Stimulated activated CD8-positive, alpha-beta memory T cell treated with anti-CD3 and anti-CD28 coated beads, Interleukin-4, amount 100 ng/mL, for 24 hours (primary cell): ENCODE data around the gene LDHD.

ENCODE experiments used
- DNase-seq: peaks from one replicate; pipeline ENCODE4 v3.0.0-alpha.2; 2020; ENCODE audit warnings: low read depth

LDHD gene

DNA sequence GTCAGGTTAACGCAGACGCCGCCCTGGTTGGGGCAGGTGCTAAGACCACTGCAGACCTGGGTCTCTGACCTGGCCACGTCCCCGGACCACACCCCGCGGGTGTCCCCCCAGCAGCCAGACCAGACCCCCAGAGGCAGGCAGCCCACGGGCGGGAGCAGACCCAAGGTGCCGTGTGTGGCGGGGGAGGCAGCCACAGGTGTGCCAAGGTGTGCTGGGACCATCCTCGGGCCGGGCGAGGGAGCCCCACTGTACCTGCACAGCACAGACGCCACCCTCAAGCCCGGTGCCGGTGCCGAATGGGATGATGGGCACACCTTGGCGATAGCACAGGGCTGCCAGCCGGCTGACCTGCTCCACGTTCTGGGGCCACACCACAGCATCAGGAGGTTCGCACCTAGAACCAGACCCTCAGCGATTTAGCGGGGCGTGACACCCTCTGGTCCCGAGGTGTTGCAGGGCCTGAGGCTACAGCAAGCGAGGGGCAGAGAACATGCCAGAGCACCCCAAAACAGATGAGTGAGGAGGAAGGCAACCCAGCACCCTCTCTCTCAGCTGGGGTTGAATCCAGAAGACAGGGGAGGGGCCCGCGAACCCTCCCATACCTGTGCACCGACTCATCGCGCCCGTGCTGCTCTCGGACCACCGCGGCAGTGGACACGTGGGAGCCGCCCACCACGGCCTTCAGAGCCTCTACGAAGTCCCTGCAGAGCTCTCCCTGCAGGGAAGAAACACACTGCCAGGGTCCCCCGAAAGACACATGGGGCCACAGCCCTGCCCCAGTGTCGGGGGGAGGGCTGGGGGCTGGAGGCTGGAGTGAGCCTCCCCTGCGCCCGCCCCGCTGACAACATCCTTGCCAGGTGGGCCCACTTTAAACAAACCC, 1.4 kb downstream of the LDHD start:
- DNase-seq: no peak

DNA sequence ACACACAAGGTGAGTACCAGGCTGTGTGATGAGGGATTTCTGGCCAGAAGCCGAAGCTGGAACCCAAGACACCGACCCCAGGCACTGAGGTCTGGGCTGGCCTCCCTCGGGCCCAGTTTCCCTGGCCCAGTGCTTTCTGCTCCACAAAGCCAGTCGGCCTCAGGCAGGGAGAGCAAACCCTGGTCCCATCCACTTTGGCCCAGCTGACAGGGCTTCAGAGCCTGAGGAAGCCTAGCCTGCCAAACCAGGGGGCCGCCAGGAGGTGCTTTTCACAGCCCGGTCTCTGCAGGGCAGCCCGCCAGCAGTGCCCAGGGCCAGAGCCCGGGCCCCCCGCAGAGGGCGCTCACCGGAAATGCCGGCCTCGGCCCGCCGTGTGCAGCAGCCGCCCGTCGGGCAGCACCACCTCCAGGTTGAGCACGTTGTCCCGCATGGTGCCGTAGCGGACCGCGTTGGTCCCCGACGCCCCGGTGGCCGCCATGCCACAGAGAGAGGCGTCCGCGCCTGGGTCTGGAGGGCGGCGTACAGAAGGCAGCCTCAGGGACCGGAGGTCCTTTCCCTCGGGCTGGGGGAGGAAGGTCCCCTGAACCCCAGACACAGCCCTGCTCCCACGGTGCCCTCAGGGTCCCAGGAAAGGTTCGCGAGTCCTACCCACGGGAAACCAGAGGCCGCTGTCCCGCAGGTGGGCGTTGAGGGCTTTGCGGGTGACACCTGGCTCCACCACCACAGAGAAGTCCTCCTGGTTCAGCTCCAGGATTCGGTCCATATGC, 2.2 kb downstream of the LDHD start:
- DNase-seq: no peak

DNA sequence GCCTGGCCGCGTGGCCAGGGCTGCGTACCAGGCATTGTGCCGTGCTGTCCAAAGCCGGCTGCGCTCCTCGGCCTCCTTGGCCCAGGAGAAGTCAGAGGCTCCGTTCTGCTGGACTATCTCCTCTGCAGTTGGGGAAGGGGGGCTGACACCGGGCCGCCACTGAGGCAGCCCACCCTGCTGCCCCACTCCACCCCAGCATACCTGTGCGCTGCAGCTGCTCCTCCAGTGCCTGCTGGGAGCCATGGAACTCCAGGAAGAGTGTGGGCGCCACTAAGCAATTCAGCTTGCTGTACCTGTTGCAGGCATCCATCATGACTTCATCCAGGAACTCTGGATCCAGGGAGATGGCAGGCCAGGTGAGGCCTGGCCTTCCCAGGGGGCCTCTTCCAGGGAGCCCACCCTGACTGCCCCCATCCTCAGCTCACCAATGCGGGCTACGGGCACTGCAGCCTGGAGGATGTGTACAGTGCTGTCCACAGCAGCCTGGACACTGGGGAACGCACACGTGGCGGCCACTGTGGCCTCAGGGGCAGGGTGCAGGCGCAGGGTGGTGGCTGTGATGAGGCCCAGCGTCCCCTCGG, 2.9 kb downstream of the LDHD start:
- no peak for DNase-seq

DNA sequence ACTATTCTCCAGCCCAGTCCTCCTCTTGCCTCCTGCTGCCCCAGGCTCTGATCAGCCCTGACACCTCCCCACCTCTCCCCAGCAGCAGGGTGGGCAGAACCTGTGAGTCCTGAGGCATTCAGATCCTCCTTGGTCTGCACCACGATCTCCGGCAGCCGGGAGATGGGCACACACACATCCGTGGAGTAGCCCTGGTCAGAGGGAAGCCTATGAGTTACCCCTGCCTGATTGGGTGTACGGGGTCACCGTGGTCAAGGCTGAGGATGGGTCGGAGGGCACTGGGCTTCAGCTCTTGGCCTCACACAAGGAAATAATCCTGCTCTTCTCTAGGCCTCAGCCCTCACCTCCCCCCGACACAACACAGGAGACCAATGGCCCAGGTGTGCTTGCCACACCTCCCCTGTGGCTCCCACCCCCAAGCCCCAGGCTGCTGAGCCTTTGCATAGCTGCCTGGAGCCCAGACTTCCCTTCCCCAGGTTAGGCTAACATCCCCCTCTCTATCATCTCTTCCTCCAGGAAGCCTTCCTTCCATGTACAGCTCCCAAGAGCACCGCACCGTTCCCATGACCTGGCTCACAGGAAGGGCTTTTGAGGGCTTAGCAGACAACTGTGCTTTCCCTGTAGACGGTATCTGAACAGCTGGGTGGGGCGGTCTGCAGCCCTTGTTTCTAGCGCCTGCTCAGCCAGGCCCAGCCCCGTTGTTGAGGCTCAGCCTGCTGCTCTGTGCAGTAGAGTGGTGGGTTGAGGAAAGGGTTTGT, 3.7 kb downstream of the LDHD start:
- DNase-seq: no peak

DNA sequence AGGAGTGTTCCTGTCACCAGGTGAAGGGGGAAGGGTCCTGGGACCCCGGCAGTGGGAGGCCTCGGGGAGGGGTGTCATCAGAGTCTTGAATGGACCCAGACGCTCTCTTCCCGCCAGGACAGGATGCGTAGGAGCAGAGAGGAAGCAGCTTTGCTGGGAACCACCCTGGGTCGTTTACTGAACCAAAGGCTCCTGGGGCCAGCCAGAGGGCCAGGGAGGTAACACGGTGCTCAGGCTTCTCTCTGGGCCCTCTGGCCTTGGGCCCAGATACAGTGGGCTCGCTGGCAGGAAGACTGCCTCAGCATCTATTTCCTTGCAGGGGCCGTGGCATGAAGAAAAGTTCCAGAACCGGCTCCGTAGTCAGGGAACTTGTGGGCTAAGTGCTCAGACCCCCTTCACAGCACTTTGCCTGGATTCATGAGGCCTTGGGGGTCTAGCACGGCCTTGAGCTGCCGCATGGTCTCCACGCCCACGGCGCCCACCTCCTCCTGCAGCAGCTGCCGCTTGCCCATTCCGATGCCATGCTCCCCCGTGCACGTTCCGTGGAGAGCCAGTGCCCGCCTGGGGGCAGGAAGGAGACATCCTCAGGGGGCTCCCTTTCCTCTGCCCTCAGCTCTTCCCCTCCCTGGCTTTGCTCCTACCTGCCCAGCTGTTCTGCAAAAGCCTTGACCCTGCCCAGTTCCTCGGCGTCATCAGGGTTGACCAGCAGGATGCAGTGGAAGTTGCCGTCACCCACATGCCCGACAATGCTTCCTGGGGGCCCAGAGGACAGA, 4.4 kb downstream of the LDHD start:
- DNase-seq: no peak

DNA sequence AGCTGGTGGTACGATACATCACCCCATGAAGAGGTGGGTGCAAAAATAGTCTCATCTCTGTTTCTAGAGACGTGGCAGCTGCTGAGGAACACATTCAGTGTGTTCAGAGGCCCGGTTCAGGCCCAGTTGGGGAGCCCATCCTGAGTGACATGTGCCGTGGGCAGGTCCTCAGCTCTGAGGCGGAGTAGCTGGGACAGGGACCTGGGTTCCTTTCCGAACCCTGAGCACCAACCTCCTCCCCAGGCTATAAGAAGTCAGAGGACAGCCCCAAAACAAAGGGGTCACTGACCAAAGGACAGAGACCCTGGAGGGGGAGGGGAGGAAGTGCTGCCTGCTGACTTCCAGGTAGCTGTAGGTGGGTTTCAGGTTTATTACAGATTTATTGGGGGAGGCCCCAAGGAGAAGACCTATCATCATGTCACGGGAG, 5.1 kb downstream of the LDHD start:
- no peak for DNase-seq

DNA sequence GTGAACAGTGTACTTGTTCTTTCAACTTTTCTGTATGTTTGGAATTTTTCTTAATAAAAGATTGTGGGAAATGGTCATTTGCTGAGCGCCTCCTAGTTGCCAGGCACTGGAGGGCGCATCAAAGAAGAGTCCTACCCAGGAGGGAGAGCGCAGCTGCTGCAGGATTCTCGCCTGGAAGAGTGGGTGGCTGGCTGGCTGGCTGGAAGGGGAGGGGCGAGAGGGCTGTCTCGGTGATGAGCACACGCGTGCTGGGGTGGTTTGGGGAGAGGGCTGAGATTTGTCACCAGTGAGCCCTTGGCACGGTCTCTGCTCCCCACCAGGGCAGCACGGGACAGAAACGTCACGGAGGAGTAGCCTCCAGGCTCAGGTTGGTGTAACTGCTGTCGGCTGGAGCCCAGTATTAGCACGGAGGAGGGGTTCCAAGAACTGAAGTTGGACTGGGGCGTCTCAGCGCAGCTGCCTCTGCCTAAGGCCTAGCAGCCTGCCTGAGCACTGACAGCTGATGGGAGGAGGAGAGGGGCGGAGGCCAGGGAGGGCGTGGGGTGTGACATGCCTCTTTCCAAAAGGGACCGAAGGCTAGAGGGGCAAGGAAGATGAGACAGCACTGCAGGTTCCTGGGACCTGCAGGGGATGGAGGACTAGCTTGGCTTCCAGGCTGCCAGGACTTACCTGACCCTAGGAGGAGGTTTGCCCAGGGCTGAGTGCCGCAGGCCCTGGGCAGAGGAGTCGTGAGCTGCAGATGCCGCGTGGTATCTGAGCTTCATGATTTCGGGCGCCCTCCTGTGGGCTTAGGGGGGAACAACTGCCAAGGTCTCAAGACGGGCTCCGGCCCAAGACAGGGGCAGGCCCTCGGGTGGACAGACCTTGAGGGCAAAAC, 5.7 kb downstream of the LDHD start:
- DNase-seq: peak; percentile 70

DNA sequence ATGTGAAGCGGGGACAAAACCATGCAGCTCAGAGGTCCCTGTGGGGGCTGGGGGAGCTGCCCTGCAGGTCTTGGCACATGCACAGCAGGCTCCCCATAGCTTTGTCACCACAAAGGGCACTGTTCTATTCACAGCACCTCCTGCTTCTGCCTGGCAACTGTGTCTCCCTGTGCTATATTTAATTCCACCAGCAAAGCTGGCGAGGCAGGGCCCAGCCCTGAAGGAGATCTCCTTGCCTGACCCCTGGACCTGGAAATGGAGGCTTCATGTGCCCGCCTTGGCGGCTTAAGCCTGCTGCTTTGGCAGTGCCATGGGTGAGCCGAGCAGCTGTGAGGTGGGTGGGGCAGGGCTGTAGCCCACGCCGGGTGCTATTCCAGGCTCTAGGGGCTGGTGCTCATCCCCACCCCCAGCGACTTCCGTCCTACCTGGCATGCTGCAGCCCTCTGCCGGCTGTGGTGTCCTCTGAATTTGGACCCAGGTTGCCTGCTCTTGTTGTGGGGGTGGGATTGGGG, 6.8 kb downstream of the LDHD start:
- no peak for DNase-seq

DNA sequence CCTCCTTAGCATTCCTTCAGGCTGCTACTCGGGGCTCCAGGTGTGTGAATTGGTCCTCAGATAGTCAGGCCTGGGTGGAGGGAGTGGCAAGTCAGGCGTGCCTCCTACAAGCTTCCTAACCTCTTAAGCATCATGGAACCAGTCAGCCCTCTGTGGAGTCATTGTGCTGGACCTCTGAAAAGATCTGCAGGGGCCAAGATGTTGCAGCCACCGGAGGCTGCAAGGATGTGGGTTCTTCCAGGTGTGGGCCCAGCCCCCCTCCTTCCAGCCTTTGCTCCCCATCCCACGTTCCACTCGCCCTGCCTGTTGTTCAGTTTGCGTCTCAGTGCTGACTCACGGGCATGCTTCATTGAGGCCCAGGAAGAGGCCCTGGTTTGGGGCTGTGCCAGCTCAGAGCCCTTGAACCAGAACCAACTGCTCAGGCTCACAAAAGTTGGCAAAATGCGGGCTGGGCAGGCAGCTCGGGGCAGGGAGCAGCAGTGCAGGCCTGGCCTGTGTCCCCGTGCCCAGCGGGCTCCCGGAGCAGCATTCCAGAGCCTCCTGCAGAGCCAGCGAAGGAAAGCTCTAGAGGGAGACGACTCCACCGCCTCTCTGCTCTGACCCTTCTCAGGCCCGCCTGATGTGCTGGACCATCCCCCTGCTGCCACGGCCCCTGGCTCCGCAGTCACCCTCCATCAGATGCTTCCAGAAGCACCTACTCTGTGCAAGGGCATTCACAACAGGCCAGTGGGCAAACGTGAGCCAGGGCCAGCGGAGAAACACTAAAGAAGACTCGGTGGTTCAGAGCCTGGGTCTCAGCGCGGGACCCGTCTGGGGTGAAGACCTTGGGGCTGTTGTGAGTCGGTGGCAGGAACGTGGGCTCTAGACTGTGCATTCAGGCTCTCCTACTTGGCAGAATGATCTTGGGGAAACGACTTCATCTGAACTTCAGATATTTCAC, 7.5 kb downstream of the LDHD start:
- DNase-seq: peak; percentile 54

DNA sequence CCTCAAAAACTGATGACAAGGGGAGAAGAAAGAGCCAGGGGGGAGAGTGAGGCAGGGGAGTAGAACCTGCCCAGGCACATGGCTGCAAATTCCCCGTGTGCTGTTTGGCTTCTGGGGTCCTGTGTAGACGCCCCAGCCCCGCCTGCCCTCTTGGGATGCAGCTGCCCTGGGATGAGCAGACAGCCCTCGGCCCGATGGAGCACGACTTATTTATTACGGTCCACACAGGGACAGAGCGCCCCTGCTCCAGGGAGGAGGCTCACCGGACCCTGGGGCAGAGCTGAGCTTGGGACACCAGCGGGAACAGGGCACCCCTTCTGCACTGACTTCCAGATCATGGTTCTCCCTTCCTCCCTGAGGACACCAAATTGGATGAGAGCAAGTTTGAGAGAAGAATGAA, 9.1 kb downstream of the LDHD start:
- DNase-seq: no peak

DNA sequence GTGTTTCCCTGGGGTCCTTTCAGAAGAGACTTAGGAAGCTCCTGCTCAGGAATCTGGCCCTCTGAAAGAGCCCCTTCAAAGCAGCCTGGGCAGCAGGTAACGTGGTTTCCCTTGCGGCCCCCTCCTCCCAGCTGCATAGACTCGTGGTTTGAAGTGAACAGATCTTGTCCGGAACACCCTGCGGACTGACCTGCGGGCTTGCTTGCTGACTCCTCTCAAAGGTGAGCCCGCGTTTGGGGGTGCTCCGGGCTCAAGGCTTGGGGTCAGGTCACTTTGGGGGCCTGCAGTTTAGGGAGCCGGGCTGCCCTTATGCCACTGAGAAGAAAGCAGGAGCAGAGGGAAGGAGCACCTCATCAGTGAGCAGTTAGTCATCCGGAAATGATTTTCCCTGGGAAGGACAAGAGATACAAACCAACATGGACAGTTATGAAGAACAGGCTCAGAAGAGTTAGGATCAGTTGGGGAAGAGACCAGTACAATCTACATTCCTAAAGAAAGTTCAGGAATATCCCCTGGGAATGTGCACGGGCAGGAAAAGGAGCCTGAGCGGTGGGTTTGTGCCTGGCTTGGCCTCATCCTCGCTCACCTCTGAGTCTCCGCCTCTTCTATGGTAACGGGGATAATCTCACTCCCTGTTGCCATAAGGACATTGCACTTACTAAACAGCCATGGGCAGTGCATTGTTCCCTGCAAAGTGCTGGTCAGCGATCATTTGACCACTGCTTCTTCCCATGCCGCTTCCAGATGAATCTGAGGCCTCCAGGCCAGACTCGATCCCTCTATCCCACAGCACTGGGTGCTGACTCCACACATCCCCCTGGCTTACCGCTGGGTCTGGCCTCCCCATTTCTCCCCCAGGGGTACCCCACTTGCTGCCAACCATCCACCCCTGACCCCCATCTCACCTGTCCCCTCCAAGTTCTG, 10.0 kb downstream of the LDHD start:
- DNase-seq: no peak

DNA sequence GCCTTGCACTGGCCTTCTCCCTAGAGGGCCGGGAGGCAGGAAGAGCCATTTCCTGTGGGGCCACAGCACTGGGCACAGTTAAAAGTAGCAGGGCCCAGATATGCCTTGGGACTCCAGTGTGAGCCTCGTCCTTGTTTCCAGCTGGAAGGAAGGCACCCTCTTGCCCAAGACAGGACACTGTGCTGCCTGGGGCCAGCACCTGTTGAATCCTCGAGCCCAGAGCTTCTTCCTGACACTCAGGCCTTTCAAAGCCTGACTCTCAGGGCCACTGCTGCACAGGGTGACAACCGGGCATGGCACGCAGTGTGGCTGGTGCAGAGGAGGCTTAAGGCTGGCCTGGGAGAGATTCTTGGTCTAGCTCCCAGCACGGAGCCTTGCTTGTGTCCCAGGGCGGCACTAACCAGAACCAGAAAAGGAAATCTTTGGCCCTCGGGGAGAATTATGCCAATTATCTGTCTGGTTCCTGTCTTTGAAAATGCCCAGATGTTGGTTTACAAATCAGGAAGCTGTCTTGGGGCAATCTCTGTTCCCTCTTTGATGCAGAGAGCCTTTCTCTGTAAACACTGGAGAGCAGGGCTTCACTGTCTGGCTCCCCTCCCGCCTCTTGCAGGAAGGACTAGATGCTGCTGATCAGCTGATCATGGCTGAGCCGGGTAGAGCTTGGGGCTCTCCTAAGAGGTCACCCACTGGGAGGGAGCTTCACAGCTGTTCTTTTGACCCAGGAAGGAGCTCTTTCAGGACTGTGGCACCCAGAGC, 11.1 kb downstream of the LDHD start:
- no peak for DNase-seq

DNA sequence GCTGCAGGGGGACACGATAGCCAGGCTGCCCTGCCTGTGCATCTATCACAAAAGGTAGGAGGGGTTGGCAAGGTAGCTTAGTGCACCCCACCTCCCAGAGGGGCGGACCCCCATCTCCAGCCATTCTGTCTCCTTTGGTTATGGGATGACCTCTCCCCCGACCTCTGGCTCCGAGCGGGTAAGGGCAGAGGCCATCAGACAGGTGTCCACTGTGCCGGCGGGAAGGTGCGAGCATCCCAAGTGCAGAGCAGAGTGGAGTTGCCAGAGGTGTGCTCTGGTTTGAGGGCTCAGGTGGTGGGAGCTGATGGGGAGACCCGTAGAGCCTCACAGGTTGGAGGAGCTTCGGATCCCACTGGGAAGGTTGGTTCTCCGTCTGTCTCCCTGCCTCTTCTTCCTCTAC, 11.7 kb downstream of the LDHD start:
- DNase-seq: no peak

DNA sequence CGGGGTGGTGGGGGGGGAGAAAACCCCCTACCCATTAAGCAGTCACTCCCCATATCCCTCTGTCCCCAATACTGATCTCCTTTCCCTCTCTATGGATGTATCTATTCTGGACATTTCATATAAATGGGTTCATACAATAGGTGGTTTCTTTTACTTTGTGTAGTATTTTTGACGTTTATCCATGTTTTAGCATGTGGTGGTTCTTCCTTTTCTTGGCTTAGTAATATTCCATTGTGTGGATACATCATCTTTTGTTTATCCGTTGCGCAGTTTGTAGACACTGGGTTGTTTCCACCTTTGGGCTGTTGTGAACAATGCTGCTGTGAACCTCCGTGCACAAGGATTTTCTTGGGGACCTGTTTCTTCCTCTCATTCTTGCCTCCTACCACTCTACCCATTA, 12.6 kb downstream of the LDHD start:
- no peak for DNase-seq

DNA sequence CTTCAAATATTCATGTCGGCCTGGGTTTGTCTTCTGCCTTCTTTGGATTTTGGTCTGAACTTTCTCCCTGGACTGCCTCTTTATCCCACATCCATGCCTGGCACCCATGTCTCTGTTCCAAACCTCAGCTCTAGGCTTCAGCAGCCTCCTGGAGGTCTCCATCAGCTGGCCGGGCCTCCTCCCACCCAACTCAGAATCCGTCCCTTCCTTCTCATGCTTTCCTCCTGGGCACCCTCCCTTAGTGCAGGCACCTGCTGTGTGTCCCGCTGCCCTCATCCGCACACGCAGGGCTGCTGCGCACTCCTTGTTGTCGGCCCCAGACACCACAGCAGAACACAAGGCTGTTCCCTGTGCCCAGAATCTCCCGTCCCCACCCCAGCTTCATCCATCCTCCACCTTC, 14.0 kb downstream of the LDHD start:
- no peak for DNase-seq

DNA sequence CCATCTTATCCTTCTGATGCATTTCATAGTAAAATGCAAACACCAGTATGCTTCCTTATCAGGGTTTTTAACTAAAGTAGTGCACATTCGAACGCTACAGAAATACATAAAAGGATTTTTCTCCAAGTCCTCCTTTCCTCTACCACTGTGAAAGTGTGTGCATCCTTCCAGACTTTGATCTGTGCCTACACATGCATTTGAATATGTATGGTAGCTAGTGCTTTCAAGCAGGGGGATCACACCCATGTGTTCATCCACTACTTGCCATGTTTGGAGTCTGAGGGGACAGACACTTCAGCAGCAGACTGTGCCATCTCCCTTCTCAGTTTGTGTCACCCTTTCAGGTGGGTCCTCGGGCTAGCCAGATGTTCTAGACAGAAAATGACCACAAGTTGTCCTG, 14.9 kb downstream of the LDHD start:
- DNase-seq: no peak

DNA sequence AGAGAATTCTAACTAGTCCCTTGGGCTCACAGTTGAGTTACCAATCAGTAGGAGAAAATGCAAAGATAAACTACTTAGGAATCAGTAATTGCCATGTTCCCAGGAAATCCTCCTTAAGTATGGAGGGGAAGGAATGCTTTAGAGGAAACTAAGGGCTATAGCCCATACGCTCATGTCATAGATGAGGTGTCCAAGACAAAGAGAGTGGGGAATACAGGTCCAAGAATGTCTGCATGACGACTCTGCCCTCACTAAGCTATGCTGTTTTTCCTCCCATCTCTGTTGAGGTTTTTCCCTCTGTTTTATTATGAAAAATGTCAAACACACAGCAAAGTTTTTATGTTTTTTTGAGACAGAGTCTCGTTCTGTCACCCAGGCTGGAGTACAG, 16.0 kb downstream of the LDHD start:
- DNase-seq: no peak
